DND-41 (cell line): ENCODE data around the gene BNC2.

Experiments used
- ATAC-seq: fragments of 200-7000 bp; cut with Tn5 transposase; 3 replicates; pipeline ENCODE4 v1.9.1; 2021; ENCODE audit warnings: low read depth; ENCODE audit not compliant: insufficient read depth
- DNase-seq: peaks from one replicate; pipeline ENCODE4 v3.0.0-alpha.2; 2020
- H2AFZ ChIP-seq: 2 replicates; pipeline ENCODE4 v1.6.0; 2012; ENCODE audit warnings: low read depth, low read length
- H3K27ac ChIP-seq: 2 replicates; pipeline ENCODE4 v1.5.1; 2012; ENCODE audit warnings: low read length, inconsistent platforms
- H3K27me3 ChIP-seq: fragments of 200-600 bp; sonication (generic); 2 replicates; pipeline ENCODE4 v1.6.0; 2012; ENCODE audit warnings: low read length, mild to moderate bottlenecking, inconsistent platforms; ENCODE audit not compliant: insufficient read depth, poor library complexity
- H3K36me3 ChIP-seq: 2 replicates; pipeline ENCODE4 v1.5.1; 2012; ENCODE audit warnings: low read length, inconsistent platforms; ENCODE audit not compliant: insufficient read depth
- H3K4me1 ChIP-seq: 2 replicates; pipeline ENCODE4 v1.5.1; 2012; ENCODE audit warnings: mild to moderate bottlenecking, low read length; ENCODE audit not compliant: insufficient read depth
- H3K4me2 ChIP-seq: 2 replicates; pipeline ENCODE4 v1.6.0; 2012; ENCODE audit warnings: mild to moderate bottlenecking, moderate library complexity, low read length, inconsistent platforms; ENCODE audit not compliant: insufficient read depth
- H3K4me3 ChIP-seq, 2 experiments: fragments of 200-600 bp in 1 of 2; shearing (Covaris generic) in 1 of 2; 2 replicates each; pipeline ENCODE4 v1.5.1; 2012 to 2016; ENCODE audit warnings: inconsistent platforms in 2 of 2, low read length in 2 of 2, mild to moderate bottlenecking in 2 of 2, low read depth in 1 of 2, moderate library complexity in 1 of 2
- H3K79me2 ChIP-seq: 2 replicates; pipeline ENCODE4 v1.6.0; 2012; ENCODE audit warnings: low read length, inconsistent platforms; ENCODE audit not compliant: insufficient read depth
- H3K9ac ChIP-seq: 2 replicates; pipeline ENCODE4 v1.6.0; 2012; ENCODE audit warnings: low read depth, mild to moderate bottlenecking, inconsistent platforms, low read length, moderate library complexity
- H3K9me3 ChIP-seq: 2 replicates; pipeline ENCODE4 v1.5.1; 2012; ENCODE audit warnings: low read length, moderate library complexity, mild to moderate bottlenecking, inconsistent platforms; ENCODE audit not compliant: insufficient read depth, severe bottlenecking
- H4K20me1 ChIP-seq: 2 replicates; pipeline ENCODE4 v1.6.0; 2012; ENCODE audit warnings: low read length; ENCODE audit not compliant: insufficient read depth
- CTCF ChIP-seq: IDR thresholded peaks from 2 replicates; pipeline ENCODE4 v1.5.1; 2012; ENCODE audit warnings: borderline replicate concordance, low read length, moderate library complexity, mild to moderate bottlenecking; ENCODE audit not compliant: poor library complexity, severe bottlenecking; ENCODE audit errors: extremely low read depth
- EZH2 ChIP-seq: IDR thresholded peaks from 3 replicates; pipeline ENCODE4 v1.6.1; 2012; ENCODE audit warnings: borderline replicate concordance, low read depth, mild to moderate bottlenecking, moderate library complexity, low read length, inconsistent platforms; ENCODE audit not compliant: severe bottlenecking

The BNC2 gene

DNA sequence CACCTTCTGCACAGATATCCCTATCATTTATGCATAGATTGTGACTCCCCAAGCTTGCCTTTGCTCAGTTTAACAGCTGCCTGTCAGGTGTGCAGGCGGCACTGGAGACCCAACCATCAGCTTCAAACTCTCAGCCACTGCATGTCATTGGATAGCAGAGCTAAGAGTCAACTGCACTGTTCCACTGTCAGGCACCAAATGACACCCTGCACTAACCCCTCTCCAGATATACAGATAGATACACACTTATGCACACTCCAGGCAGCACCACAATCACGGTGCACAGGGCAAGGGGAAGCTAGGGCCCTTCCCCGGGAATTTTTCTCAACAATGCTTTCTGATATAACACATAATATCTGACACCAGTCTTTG is 142.3 kb downstream of the BNC2 start:
- Histone ChIP-seq H3K27ac (no peak overlapping the region), H2AFZ (no peak overlapping the region), H3K4me1 (no peaks in the 10 kb centered on the region), H4K20me1 (no peaks in the 10 kb centered on the region), H3K9ac (no peak overlapping the region), H3K4me3 (no peak overlapping the region), H3K9me3 (no peaks in the 10 kb centered on the region), H3K27me3 (peaks cover 19% of the 10 kb centered on the region), H3K79me2 (no peaks in the 10 kb centered on the region), H3K36me3 (no peaks in the 10 kb centered on the region), H3K4me2 (no peak overlapping the region)
- DNase-seq (no peak), ATAC-seq (no peak)
- no peak for TF ChIP-seq CTCF
- TF ChIP-seq EZH2 = no peak

DNA sequence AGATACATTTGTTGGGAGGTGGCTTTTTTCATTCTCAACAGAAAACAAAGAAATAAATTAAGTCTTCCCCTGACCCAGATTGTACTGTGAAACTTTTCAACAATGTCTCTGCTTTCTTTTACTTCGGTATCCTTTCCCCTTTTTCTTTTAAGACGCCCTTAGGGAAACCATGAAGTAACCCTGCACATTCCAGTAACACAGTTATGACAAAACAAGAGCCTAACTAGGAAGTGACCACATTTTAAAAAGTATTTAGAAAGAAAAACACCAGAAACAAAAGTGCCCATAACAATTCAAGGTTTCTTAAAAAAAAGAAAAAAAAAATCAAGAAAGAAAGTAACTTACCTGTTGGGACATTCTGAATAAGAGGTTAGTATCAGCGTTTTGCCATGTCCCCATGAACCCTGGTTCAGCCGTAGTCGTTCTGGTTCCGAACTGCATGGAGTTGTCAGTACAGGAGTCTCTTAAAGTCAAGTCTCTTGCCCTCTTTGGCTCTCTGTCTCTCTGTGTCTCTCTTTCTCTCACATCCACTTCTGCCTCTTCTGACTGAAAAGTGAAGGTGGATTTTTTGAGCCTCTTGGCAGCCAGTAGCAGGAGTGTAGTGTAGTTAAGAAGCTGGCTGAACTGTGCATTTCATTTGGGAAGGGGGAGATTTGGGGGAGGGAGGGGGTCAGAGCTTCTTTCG is 142.9 kb downstream of the BNC2 start:
- Histone ChIP-seq H3K79me2 (no peaks in the 10 kb centered on the region), H3K27ac (no peak overlapping the region), H3K4me2 (no peak overlapping the region), H3K4me1 (no peaks in the 10 kb centered on the region), H3K36me3 (no peaks in the 10 kb centered on the region), H3K9ac (no peak overlapping the region), H3K4me3 (no peak overlapping the region), H4K20me1 (no peaks in the 10 kb centered on the region), H3K27me3 (peaks cover 19% of the 10 kb centered on the region), H3K9me3 (no peaks in the 10 kb centered on the region), H2AFZ (no peak overlapping the region)
- no peak for DNase-seq
- ATAC-seq = no peak
- TF ChIP-seq CTCF = no peak
- TF ChIP-seq EZH2 = no peak

GRCh38 chr9:16726718-16727451 is 143.6 kb downstream of the BNC2 start:
- no peak overlapping the region for H3K27ac ChIP-seq
- peak; percentile 82 for TF ChIP-seq EZH2
- no peak for TF ChIP-seq CTCF
- no peaks in the 10 kb centered on the region for H3K36me3 ChIP-seq
- no peaks in the 10 kb centered on the region for H4K20me1 ChIP-seq
- H3K27me3 ChIP-seq = peaks cover 19% of the 10 kb centered on the region
- no peaks in the 10 kb centered on the region for H3K4me1 ChIP-seq
- H3K9me3 ChIP-seq = no peaks in the 10 kb centered on the region
- H3K4me2 ChIP-seq = no peak overlapping the region
- H3K9ac ChIP-seq = no peak overlapping the region
- no peak overlapping the region for H2AFZ ChIP-seq
- peak; percentile 22 for DNase-seq
- no peaks in the 10 kb centered on the region for H3K79me2 ChIP-seq
- ATAC-seq = peak; percentile 77
- no peak overlapping the region for H3K4me3 ChIP-seq
